NCI-H187 (cell line): ENCODE results near the gene WDR38.

Experiments
- DNase-seq, 2 experiments: peaks; one replicate each; lab custom pipeline; 2025; lab: John Stamatoyannopoulos, UW

The WDR38 gene

GRCh38 chr9:124882231-124882630 is 29.0 kb downstream of the WDR38 start:
- no peak for DNase-seq

GRCh38 chr9:124884376-124884775 is 31.1 kb downstream of the WDR38 start:
- DNase-seq: no peak

DNA sequence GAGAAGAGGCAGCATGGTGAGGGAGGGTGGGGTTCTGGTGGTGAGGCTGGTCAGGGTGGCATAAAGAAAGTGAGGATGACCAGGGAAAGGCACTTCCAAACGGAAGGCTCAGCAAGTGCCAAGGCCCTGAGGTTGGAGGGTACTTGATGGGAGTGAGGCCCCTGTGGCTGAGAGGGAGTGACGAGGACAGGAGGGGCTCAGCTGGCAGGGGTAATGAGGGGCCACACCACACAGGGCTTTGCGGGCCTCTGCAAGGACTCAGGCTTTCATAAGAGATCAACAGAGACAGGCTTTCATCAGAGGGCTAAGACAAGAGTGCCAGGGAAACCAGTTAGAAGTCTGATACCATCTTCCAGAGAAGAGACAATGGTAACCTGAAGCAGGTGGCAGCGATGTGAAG is 32.3 kb downstream of the WDR38 start:
- no peak for DNase-seq

DNA sequence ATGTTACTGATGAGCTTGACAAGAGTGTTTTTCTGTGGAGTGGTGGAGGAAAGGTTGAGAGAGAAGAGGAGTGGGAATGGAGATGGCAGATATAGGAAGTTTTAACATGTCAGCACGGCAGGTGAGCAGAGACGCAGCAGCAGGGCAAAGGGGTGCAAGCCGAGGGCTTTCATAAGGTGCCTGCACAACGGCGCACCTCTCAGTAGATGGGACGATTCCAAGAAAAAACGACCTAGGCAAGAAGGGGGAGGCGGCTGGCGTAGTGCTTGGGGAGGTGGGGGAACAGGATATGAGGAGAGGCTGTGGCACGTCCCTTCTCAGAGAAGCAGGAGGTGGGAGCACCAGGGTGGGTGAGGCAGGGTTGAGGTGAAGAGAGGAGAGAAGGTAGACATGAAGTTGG is 33.2 kb downstream of the WDR38 start:
- DNase-seq: no peak

- DNase-seq: no peak
Measured at GRCh38 chr9:124886866-124887492, 33.7 kb downstream of the WDR38 start.

- DNase-seq: no peak
Measured at GRCh38 chr9:124887832-124888231, 34.6 kb downstream of the WDR38 start.

GRCh38 chr9:124889006-124889405 is 35.7 kb downstream of the WDR38 start:
- DNase-seq: no peak

DNA sequence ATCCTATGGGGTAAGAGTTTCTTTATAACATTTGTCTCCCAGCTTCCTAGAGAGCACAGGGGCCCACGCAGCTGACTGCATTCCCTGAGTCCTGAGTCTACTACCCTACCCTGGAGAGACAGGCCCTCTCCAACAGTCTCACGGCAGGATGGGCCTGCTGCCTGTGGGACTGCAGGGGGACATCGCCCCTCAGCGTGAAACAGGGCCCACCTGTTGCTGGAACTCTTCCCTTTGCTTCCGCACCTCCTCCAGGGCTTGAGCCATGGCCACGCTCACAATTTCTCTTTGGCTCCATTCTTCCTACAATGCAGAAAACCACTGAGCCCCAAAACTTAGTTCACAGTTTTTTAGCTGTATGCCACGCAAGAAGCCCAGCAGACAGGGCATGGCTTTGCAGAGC is 36.9 kb downstream of the WDR38 start:
- DNase-seq: no peak

DNA sequence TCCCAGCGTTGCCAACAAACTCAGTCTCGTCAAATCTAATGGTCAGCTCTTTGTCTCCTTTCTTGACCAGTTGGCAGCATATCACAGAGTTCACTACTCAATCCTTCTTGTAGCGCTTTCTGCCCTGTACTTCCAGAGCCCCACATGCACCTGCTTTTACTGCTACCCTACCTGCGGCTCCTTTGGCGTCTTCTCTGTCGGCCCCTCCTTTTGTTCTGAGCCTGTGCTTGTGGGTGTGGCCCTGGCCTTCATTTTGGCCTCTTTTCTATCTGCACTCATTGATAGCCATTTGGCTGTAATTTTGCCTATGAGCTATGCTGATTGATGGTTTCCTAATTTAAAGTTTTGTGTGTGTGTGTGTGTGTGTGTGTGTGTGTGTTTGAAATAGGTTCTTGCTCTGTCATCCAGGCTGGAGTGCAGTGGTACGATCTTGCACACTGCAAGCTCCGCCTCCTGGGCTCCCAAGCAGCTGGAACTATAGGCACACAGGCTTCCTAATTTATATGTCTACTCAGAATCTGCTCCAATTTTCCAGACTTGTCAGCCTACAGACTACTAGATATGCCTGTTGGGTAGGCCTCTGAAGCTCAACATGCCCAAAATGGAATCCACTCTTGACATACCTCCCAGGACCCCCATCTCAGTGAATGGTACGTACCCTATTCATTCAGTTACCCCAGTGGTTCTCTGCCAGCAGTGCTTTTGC is 40.9 kb downstream of the WDR38 start:
- DNase-seq: no peak

- no peak for DNase-seq
Measured at GRCh38 chr9:124894741-124895170, 41.5 kb downstream of the WDR38 start.

GRCh38 chr9:124897570-124898460 is 44.6 kb downstream of the WDR38 start:
- DNase-seq: no peak

DNA sequence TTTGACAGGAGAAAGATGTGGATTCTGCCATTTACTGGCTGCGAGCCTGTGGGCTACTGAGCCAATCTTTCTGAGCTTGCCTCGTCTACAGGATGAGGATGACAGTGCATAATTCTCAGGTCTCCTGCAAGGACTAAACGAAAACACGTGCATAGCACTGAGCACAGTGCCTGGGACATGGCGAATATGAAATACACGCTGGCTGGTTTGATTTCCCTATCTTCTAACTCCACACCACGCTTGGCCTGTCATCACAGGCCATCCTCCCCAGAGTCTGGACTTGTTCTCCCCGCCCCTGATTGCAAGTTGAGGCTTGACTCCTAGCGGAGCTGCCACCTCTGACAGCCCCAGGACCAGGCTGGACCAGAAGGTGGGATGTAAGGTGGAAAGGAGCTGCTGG is 46.6 kb downstream of the WDR38 start:
- no peak for DNase-seq

DNA sequence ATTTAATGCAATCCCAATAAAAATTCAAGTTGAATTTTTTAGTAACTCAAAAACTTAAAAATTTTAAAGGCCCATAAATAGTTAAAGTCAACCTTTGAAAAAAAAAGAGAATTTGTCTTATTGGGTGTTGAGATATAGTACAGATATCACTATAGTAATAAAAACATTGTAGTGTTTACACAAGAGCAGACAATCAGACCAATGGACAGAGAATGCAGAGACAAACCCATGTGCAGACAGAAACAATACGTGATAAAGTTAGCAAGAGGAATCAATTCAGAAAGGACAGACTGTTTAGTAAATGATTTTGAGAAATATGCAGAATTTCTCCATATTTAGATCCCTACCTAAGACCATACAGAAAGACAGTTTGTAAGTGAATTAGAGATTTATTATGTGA is 53.7 kb downstream of the WDR38 start:
- DNase-seq: no peak
